SIG-M5 treated with dmso at 0.1 percent for 504 hours (cell line): ENCODE measurements around the gene C3orf18.

Source experiments
- DNase-seq: peaks from one replicate; lab custom pipeline; 2025; ENCODE audit not compliant: unreplicated experiment; lab: John Stamatoyannopoulos, UW

C3orf18 gene

DNA sequence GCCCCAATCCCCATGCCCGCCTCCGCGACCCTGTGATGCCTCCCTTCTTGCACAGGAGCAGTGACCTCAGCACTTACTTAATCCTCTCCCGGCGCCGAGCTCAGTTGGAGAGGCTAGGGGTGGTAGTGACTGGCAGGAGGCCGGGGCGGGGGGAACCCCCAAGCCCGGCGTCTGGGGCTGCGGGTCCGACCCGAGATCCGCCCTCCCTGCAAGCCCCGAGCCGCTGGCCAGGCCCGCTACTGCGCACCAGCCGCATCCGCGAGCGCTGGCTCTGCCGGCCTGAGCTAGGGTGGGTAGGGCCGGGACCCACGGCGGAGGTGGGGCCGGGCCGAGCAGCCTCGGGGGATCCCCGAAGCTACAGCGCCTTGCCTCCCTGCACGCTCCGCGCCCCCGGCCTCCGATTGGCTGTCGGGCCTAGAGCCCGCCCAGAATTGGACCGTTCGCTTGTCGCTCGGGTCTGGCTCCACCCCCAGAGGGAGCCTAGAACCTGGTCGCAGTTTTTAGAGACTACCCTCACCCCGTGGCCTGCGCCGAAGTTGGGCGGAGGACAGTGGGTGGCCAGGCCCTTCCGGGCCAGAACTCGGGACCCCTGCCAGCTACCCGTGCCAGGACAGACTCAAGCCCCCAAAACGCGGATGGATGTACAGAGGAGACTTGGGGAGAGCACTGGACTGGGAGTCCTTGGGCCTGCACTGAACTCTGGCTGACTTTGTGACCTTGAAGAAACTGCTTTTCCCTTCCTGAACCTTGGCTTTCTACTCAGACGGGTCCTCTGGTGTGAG lies at the start of gene C3orf18:
Gene C3orf18, minus strand, starts transcription at position 362 of the 782 bp plus-strand sequence. CDS start 2,048 bp downstream, outside the sequence.
- peak; percentile 83 for DNase-seq

DNA sequence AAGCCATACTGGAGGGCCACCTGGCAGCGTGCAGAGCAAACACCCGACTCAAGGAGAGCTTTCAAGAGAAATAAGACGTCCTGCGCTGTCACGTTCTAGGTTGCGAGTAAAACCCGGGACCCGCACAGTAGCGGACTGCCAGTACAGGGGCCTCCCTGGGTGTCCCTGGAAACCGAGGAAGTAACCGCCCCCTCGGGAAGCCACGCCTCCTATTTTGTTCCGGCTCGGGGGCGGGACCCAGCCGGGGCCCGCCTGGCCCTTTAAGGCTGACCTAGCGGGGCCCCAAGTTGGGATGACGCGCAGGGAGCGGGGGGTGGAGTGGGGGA lies 49.2 kb upstream of the C3orf18 start:
- peak; percentile 97 for DNase-seq

DNA sequence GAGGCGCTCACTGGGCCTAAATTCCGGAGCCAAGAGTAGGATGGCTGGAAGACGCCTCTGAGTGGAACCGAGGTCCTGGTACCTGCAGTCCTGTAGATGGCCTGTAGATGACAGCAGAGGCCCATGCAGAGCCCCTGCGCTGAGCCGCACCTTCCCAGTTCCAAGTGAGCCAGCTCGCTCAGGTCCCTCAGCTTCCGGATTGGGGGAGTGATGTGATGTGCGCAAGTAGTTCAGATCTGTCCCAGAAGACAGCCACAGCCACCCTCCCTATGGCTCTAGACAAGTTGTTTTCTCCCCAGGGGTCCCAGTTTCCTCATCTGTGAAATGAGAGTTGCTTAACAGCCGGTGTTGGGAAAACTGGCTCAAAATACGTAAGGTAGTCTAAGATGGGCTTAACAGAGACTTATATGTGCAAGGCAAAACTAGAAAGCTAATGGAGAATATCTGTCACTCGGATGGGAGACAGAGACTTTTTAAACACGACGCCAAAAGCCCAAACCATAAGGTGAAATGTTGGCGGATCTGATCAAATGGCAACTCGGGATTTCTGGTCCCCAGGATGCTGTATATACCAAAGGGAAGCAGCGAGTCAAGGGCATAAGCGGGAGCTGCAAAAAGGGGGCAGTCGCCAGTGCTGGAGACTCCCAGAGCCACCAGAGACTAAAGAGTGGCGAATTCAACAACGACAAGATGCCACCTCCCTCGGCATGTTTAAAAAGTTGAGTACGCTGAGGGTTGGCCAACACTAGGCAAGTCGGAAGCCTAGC lies 48.6 kb upstream of the C3orf18 start:
- peak; percentile 97 for DNase-seq

DNA sequence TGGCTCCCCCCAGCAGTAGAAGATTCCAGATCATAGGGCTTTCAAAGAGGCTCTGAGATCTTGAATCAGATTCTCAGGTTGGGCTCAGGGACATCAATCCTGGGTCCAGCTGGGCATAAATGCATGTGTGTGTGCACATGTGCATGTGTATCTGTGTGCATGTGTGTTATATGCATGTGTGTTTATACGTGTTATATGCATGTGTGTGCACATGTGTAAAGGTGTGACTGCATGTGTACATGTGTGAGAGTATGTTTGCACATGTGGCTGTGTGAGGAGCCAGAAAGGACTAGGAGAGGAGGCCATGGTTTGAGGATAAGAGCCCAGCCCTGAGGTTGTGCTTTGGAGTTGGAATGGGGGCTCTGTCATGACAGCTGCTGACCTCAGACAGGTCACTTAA lies 47.6 kb upstream of the C3orf18 start:
- DNase-seq, result no peak

- no peak for DNase-seq
Measured at GRCh38 chr3:50612970-50613846, 45.7 kb upstream of the C3orf18 start.

GRCh38 chr3:50612234-50612882 lies 44.8 kb upstream of the C3orf18 start:
- DNase-seq, result no peak

DNA sequence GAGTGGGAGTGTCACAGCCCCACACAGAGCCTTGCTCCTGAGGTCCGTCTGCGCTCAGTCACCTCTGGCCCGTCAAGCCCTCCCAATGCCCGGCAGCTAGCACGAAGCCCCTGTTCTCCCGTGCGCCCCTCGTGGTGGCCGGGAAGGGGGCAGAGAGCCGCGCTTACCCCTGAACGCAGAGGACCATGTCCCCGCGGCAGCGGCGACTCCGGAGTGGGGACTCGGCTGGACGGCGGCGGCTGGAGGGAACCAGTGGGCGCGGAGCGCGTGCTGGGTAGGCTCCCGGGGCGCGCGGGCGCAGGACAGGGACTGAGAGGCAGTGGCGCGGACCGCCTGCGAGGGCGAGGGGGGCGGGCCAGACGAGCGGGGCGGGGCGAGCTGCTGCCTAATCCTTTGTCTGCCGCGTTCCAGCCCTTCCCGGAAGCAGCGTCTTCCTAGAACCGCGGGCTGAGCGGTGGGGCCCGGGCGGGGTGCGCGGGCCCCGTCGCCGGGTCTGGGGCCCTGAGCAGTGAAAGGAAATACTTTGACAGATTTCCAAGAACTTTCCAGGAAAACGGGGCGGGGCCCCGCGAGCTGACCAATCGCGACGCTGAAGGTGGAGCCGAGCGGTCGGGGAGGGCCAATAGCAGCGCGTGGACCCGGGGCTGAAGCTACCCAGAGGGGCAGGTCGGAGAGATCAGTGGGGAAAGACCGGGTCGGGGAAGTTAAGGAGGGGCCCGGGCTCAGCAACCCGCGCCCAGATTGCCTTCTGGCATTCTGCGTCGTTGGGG lies 44.1 kb upstream of the C3orf18 start, which contains the start of gene CISH:
Gene CISH, minus strand, starts transcription at position 311 of the 770 bp plus-strand sequence. Its CDS starts 124 bp downstream, at position 187.
- peak; percentile 96 for DNase-seq

- DNase-seq, result no peak
Measured at GRCh38 chr3:50610992-50611463, 43.5 kb upstream of the C3orf18 start.

- DNase-seq, result no peak
Measured at GRCh38 chr3:50610181-50610971, 42.8 kb upstream of the C3orf18 start.

- no peak for DNase-seq
Measured at GRCh38 chr3:50609763-50610085, 42.2 kb upstream of the C3orf18 start.

DNA sequence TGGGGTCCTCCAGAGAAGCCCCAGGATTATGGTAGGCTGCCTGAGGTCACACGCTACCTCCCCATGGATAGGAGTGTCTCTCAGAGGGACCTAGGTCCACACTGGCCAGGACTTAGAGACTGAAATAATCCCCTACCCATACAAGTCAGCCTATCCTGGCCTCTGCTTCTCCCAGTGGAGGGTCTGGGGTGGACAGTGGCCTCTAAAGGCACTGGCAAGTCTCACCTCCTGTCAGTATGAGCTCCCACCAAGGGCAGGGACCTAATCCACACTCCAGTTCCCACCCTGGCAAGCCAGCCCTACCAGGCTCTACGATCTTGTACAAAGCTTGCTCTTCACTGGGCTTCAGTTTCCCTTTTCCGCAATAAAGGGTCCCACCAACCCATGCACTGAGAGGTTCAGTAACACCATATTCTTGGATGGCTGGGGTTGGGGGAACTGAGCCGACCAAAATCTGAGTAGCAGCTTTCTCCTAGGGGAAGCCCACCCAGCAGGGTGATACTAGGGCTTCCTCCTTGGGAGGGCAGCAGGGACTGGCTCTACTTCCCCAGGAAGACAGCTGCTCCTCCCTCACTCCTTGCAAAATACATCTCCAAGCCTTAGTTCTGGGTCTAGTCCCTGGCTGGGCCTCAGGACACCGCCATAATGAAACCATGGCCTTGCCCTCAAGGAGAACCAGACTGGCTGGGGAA lies 41.7 kb upstream of the C3orf18 start:
- DNase-seq, result peak; percentile 20

DNA sequence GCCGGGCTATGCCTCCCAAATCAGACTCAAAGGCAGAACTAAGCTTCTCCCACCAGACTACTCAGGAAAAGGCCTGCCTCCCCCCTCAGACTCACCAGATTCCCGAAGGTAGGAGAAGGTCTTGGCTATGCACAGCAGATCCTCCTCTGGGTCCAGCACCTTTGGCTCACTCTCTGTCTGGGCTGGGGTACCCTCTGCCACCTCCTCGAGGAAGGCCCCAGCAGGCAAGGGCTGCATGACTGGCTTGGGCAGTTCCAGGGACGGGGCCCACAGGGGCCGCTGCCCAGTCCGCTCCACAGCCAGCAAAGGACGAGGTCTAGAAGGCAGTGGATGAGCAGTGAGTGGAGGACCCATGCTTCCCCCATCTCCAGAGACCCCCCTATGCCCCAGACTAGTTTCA lies 40.7 kb upstream of the C3orf18 start:
- no peak for DNase-seq

GRCh38 chr3:50607271-50608091 lies 39.9 kb upstream of the C3orf18 start:
- no peak for DNase-seq

DNA sequence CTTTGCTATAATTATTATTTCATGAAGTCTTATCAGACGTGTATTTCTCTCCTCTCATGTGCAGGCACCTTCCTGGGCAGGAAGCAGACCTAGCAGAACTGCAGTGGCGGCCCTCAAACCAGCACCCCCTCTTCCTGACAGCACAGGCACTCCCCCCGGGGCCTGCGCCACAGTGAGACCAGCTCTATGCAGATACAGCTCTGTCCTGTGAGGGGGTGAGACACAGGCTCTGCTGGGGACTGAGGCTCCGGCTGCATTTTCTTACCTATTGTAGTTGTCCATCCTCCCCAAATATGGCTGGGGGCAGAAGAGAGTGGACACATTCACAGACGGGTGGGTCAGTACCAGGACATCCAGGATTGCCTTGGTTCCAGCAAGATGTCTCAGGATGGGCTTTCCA lies 39.0 kb upstream of the C3orf18 start:
- DNase-seq, result no peak

DNA sequence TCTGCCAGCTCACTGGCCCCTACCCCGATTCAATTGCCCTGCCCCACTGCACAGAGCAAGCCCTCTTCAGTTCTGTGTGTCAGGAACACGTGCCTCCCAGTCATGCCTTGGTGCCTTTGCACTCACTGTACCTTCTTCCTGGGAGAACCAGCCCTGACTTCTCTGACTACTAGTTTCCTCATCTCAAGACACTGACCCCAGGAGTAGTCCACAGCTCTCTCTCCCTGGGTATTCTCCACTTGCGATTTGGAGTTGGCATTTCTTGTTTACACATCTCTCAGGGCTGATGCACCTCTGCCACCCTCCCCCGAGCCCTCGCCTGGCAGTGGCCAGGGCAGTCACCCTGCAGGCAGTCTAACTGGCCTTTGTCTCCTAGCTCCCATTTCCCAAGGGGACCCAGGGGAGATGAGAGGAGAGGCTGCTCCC lies 38.4 kb upstream of the C3orf18 start:
- DNase-seq, result no peak

GRCh38 chr3:50604628-50605588 lies 37.4 kb upstream of the C3orf18 start:
- DNase-seq, result no peak
